ENCODE data around the gene TRNAU1AP. TPM values are rescaled to one million over a fixed set of nuclear protein-coding genes. Genes with fewer than 3 reads are reported as not detected.

TRNAU1AP gene
- total and polyA plus RNA-seq, 10 of the 15 experiments (the other 5 are each of a cell fraction or from before 2014, with no cell fraction given) = 24.3 to 67.0 (median 31.8) TPM

GRCh38 chr1:28581531-28582247, 28.8 kb downstream of the TRNAU1AP start (continued):
- TF ChIP-seq DPF2 (IDR thresholded peaks at IDR 0.05) = peak; percentile 73; the same call in 1 of the 2 replicates
- TF ChIP-seq MAX (IDR thresholded peaks at IDR 0.05; ENCODE audit: low read depth, low read length) = peak; percentile 91
- TF ChIP-seq WRNIP1 (IDR thresholded peaks at IDR 0.05; ENCODE audit: borderline replicate concordance, low read depth, low read length) = no peak
- peak; percentile 100 for TF ChIP-seq PML (IDR thresholded peaks at IDR 0.05; ENCODE audit: low read length)
- 0 out of 2 replicates have a peak, but pooled peaks have one; percentile 12 for TF ChIP-seq PAX5 (IDR thresholded peaks at IDR 0.05; ENCODE audit: borderline replicate concordance, low read depth, low read length)
- peak; percentile 91 for TF ChIP-seq CREM (IDR thresholded peaks at IDR 0.05; ENCODE audit: low read depth)
- no peak; the same call in 1 of the 2 replicates for TF ChIP-seq JUND (IDR thresholded peaks at IDR 0.05; ENCODE audit: low read depth, low read length)
- peak; percentile 75 for TF ChIP-seq SP1 (IDR thresholded peaks at IDR 0.05; ENCODE audit: low read depth, low read length)
- peak; percentile 100 for TF ChIP-seq POLR2AphosphoS5 (IDR thresholded peaks at IDR 0.05; ENCODE audit: low read length)
- TF ChIP-seq BACH1 (IDR thresholded peaks at IDR 0.05; ENCODE audit: borderline replicate concordance) = peak; percentile 95
- no peak; the same call in 1 of the 2 replicates for TF ChIP-seq ATF2 (IDR thresholded peaks at IDR 0.05; ENCODE audit: low read length)
- no peak for TF ChIP-seq ZNF592 (IDR thresholded peaks at IDR 0.05)
- TF ChIP-seq TCF3 (IDR thresholded peaks at IDR 0.05; ENCODE audit: borderline replicate concordance, insufficient read depth, low read depth, low read length) = peak; percentile 93
- TF ChIP-seq PBX3 (IDR thresholded peaks at IDR 0.05; ENCODE audit: insufficient replicate concordance, low read depth, low read length) = peak; percentile 25
- TF ChIP-seq CTCF (IDR thresholded peaks at IDR 0.05 in 2 of 3, conservative IDR thresholded peaks at IDR 0.05 in 1 of 3; ENCODE audit: control insufficient read depth in 2 of 3, extremely low read depth in 1 of 3, insufficient read depth in 1 of 3, low read depth in 3 of 3, low read length in 3 of 3) = peak in 1 of 3 experiments; percentile 7; a peak in 1 of 6 replicates
- TF ChIP-seq IRF3 (IDR thresholded peaks at IDR 0.05) = no peak
- 0 out of 2 replicates have a peak, but pooled peaks have one; percentile 30 for TF ChIP-seq GABPA (IDR thresholded peaks at IDR 0.05; ENCODE audit: low read depth)
- no peak for TF ChIP-seq CEBPB (IDR thresholded peaks at IDR 0.05; ENCODE audit: borderline replicate concordance in 1 of 2, low read depth in 2 of 2, low read length in 2 of 2)
- no peak for TF ChIP-seq NFYA (IDR thresholded peaks at IDR 0.05; ENCODE audit: borderline replicate concordance, low read depth, low read length)

All from GM12878 (cell line).